Stimulated activated CD4-positive, alpha-beta T cell treated with anti-CD3 and anti-CD28 coated beads, Interleukin-15, amount 100 ng/mL, for 48 hours (primary cell): ENCODE measurements around the gene ANTKMT.

ENCODE experiments used
- DNase-seq, 2 donors: peaks; one replicate each; pipeline ENCODE4 v3.0.0-alpha.2; 2020; ENCODE audit warnings: low read depth in 2 of 2

ANTKMT gene

DNA sequence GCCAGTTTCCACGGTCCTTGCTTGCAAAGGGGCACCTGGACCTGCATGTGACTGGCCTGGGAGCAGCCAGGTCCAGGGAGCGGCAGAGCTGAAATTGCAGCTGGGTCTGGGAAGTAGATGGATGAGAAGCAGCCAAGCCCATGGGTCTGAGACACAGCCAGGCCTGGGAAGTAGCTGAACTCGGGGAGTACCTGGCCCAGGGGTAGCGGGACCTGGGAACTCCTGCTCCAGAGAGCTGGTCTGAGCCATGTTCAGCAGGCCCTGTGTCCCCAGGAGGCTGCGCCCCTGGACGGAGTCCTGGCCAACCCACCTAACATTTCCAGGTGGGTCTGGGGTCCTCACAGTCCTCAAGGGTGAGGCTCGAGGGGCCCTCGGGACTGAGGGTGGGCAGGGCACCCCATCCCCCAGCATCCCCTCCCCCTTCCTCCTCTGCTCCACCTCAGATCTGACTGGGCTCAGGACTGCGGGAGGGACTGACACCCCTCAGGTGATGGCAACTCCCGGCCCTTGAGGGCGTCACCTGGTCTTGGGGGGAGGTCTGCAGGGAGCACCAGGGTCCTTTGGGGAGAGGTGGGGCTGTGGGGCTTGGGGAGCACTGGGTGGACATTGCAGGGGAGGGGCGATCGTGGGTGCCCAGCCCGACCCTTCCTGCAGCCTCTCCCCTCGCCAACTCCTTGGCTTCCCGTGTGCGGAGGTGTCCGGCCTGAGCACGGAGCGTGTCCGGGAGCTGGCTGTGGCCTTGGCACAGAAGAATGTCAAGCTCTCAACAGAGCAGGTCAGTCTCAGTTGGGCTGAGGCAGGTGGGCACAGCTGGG is 42.6 kb downstream of the ANTKMT start:
- no peak for DNase-seq

DNA sequence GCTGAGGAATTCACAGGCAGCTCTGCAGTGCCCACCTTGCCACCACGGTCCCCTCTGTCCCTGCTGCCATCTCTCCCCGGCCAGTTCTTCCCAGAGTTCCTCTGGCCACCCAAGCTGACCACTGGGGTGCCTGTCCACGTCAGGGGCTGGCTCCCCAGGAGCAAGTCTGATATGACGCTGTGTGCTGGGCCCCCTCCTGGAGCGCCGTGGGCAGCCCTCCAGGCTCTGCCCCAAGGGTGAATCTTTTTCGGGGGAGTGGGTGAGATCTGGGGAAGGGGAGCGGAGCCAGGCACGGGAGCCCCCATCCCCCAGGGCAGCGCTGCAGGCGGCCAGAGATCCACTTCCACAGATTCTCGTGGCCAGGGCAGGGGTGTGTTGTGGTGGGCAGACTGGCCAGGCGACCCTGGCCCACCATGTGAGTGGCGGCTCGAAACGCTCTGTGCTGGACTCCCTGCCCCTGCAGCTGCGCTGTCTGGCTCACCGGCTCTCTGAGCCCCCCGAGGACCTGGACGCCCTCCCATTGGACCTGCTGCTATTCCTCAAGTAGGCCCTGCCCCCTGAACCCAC is 43.3 kb downstream of the ANTKMT start:
- no peak for DNase-seq

DNA sequence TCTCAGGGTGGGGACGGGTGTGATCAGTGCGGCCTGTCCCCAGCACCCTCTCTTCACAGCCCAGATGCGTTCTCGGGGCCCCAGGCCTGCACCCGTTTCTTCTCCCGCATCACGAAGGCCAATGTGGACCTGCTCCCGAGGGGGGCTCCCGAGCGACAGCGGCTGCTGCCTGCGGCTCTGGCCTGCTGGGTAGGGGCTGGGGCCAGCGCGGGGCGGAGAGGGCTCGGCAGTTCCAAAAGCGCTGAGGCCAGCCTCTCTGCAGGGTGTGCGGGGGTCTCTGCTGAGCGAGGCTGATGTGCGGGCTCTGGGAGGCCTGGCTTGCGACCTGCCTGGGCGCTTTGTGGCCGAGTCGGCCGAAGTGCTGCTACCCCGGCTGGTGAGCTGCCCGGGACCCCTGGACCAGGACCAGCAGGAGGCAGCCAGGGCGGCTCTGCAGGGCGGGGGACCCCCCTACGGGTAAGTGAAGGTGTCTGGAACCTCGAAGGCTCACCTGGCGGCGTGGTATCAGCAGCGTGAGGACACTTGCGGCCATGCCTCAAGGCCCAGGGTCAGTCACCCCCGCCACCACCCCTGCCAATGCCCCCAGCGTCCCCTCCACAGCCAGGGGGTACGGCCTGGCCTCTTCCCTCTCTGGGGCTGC is 44.0 kb downstream of the ANTKMT start:
- DNase-seq = no peak

DNA sequence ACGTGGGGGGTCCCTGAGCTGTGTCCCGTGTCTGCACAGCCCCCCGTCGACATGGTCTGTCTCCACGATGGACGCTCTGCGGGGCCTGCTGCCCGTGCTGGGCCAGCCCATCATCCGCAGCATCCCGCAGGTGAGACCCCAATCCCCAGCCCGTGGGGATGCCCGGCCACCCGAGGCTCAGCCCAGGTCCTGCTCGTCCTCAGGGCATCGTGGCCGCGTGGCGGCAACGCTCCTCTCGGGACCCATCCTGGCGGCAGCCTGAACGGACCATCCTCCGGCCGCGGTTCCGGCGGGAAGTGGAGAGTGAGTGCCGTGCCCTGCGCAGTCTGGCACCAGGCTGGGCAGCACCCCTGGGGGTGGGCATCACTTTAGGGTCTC is 44.5 kb downstream of the ANTKMT start:
- DNase-seq = no peak

DNA sequence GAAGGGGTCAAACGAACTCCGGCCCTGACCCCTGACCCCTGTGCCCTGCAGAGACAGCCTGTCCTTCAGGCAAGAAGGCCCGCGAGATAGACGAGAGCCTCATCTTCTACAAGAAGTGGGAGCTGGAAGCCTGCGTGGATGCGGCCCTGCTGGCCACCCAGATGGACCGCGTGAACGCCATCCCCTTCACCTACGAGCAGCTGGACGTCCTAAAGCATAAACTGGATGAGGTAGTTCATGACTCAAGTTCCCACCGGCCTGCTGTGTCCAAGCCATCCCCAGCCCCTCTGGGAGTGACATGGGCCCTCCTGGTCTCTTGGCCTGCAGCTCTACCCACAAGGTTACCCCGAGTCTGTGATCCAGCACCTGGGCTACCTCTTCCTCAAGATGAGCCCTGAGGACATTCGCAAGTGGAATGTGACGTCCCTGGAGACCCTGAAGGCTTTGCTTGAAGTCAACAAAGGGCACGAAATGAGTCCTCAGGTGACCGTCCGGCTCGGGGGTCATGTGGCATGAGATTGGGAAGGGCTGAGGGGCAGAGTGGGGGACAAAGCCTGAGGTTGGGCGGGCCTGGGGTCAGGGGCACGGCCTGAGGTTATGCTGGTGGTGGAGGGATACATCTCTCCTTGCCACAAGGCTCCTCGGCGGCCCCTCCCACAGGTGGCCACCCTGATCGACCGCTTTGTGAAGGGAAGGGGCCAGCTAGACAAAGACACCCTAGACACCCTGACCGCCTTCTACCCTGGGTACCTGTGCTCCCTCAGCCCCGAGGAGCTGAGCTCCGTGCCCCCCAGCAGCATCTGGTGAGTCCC is 45.3 kb downstream of the ANTKMT start:
- DNase-seq = no peak

DNA sequence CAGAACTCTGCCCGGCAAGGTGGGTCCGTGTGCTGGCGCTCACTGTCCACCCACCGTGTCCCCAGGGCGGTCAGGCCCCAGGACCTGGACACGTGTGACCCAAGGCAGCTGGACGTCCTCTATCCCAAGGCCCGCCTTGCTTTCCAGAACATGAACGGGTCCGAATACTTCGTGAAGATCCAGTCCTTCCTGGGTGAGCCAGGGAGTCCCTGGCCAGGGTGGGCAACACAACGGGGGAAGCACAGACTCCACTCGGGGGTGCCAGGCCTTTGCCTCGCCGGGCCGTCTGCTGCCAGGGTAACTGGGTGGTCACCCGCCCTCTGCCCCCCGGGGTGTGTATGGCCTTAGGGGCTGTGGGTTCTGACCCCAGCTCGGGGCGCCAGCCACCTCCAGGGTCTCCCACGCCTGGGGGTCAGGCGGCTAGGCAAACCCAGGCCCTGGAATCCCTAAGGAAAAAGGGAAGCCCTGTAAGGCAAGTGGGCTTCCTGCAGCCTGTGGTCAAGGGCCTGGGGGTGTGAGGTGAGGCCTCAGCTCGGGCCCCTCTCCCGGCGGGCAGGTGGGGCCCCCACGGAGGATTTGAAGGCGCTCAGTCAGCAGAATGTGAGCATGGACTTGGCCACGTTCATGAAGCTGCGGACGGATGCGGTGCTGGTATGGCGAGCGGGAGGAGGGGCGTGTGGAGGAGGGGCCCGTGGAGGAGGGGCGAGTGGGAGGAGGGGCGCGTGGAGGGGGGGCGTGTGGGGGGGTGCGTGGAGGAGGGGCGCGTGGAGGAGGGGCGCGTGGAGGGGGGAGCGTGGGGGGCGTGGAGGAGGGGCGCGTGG is 46.1 kb downstream of the ANTKMT start:
- DNase-seq = no peak

DNA sequence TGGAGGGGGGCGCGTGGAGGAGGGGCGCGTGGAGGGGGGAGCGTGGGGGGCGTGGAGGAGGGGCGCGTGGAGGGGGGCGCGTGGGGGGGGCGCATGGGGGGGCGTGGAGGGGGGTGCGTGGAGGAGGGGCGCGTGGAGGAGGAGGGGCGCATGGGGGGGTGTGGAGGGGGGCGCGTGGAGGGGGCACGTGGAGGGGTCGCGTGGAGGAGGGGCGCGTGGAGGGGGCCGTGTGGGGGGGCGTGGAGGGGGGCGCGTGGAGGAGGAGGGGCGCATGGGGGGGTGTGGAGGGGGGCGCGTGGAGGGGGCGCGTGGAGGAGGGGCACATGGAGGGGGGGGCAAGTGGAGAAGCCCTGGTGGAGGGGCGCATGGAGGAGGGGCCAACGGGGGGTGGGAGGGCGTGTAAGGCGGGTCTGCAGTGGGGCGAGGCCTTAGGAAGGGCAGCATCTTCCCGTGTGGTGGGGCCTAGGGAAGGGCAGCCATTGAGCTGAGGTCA is 46.8 kb downstream of the ANTKMT start:
- no peak for DNase-seq

DNA sequence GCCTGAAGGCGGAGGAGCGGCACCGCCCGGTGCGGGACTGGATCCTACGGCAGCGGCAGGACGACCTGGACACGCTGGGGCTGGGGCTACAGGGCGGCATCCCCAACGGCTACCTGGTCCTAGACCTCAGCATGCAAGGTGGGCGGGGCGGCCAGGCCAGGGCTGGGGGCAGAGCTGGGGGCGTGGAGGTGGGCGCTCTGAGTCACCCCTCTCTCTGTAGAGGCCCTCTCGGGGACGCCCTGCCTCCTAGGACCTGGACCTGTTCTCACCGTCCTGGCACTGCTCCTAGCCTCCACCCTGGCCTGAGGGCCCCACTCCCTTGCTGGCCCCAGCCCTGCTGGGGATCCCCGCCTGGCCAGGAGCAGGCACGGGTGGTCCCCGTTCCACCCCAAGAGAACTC is 47.5 kb downstream of the ANTKMT start:
- DNase-seq = no peak

DNA sequence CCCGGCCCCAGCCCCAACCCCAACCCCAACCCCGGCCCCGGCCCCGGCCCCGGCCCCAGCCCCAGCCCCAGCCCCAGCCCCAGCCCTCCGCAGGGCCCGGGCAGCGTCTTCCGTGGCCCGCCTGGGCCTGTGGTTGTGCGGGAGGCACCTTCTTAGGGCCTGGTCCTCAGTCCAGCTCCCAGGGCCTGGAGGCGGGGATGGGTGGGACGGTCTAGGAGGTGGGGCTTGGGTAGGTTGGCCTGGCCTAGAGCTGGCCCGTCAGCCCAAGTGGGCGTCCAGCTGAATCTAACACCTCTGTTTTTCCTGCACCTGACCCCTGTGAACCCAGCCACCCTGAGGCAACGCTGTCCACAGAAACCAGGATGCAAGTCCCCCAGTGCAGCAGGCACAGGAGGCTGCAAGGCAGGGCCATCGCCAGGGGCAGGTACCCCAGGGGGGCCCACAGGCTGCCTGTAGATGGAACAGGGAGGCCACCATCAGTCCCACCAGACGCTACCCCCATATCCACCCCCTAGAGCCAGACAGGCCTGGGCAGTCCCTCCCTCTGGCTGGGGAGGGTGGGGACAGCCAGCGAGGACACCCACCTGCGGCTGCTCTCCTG is 48.3 kb downstream of the ANTKMT start:
- no peak for DNase-seq

DNA sequence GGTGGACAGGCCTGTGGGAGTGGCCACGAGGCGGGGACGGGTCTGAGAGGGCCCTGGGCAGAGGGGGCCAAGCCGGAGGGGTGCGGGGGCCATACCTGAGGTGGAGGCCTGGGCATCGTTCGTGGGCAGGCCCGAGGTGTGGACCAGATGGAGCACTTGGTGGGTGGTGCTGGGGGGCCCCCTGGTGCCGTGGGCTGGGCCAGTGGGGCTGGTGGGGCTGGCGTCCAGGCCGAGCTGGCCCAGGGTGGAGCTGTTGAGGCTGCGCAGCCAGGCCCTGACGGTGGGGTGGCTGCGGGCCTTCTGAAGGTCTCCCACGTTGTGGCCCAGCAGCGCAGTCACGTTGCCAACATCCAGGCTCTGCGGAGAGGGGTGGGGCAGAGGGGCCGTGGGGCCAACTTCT is 49.0 kb downstream of the ANTKMT start:
- no peak for DNase-seq

DNA sequence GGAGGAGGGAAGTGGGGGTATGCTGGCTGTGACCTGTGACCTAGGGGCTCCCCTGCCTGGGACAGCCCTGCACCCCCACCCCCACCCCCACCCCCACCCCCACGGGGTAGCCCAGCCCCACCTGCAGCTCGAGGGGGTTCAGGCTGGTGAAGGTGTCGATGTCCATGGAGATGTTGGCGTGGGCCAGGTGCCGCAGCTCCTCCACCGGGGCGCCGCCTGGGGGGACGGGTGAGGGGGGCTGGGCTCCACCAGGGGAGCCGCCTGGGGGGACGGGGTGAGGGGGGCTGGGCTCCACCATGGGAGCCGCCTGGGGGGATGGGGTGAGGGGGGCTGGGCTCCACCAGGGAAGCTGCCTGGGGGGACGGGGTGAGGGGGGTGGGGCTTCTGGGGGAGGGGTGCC is 49.5 kb downstream of the ANTKMT start:
- no peak for DNase-seq
